Measurements from ENCODE around the gene OTC.

GRCh38 chrX:38320819-38321218 lies 31.6 kb upstream of the OTC start:
- TF ChIP-seq, protein P1, sequence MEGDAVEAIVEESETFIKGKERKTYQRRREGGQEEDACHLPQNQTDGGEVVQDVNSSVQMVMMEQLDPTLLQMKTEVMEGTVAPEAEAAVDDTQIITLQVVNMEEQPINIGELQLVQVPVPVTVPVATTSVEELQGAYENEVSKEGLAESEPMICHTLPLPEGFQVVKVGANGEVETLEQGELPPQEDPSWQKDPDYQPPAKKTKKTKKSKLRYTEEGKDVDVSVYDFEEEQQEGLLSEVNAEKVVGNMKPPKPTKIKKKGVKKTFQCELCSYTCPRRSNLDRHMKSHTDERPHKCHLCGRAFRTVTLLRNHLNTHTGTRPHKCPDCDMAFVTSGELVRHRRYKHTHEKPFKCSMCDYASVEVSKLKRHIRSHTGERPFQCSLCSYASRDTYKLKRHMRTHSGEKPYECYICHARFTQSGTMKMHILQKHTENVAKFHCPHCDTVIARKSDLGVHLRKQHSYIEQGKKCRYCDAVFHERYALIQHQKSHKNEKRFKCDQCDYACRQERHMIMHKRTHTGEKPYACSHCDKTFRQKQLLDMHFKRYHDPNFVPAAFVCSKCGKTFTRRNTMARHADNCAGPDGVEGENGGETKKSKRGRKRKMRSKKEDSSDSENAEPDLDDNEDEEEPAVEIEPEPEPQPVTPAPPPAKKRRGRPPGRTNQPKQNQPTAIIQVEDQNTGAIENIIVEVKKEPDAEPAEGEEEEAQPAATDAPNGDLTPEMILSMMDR (conservative IDR thresholded peaks at IDR 0.05; ENCODE audit: low read length) = no peak
- TF ChIP-seq EZH2phosphoT487 (IDR thresholded peaks at IDR 0.05; ENCODE audit: borderline replicate concordance, low read depth, low read length) = no peak

All from OCI-LY7 (cell line).